Stimulated activated CD4-positive, alpha-beta T cell treated with anti-CD3 and anti-CD28 coated beads, Interleukin-15, amount 100 ng/mL, for 48 hours (primary cell): ENCODE measurements around the gene RRH.
"Not testable (repeated sequence)": the region's sequence is repeated elsewhere in the genome, so short reads cannot be mapped to it uniquely, and the experiment has no call there.

ENCODE experiments used
- DNase-seq, 2 donors: peaks; one replicate each; pipeline ENCODE4 v3.0.0-alpha.2; 2020; ENCODE audit warnings: low read depth in 2 of 2

RRH gene

DNA sequence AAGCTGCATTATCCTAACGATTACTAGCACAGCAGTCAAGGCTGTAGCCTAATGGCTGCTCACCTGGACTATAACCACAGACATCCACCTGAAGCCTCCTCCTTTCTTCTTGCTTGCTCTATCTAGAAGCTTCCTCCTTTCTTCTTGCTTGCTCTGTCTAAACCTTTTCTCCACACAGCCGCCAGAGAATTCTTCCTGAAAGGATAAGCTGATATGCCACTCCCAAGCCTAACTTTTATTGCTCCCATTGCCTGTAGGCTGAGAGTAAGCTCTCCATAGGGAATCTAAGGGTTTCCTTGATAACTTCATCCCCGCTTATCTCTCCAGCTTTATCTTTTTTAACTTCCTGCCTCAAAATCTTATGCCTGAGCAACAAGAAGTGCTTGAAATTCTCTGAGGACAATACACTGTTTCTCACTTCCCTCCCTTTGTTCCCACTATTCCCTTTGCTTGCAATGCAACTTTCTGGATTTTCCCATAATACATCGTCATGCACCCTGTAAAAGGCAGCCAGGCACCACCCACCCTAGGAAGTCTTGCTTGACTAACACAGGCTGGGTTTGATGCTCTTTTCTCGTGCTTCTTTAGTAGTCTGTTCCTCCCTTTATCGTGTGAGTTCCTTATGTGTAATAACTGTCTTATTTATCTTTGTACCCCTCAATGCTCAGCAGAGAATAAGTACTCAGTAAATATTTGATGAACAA lies 18.8 kb downstream of the RRH start:
- no peak for DNase-seq

DNA sequence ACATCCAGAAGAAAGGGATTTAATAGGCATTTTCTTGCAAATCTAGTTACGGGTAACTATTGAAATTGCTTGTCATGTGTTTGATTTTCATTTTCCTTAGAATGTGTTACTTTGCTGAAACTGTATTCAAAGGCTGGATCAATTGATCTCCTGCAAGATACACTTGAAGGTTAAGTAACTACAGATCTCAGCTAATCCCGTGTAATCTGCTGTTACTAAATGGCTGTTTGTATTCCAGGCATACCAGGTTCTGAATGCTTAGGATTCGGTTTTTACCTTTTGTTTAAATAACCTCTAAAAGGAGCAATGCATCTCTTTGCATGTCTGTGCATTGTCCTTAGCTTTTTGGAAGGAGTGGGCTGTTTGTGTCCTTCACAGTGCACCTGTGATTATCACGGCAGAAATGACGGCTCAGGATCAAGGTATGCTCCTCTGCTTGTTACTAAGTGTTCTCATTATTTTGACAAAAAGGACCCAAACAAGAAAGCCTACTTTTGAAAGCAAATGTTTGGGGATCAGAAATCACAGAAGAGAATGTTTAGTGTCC lies 20.2 kb downstream of the RRH start, which contains the start of gene LRIT3:
Gene LRIT3, plus strand, starts transcription at position 212 of the 547 bp plus-strand sequence. Its CDS starts 95 bp downstream, at position 307.
- DNase-seq: no peak

DNA sequence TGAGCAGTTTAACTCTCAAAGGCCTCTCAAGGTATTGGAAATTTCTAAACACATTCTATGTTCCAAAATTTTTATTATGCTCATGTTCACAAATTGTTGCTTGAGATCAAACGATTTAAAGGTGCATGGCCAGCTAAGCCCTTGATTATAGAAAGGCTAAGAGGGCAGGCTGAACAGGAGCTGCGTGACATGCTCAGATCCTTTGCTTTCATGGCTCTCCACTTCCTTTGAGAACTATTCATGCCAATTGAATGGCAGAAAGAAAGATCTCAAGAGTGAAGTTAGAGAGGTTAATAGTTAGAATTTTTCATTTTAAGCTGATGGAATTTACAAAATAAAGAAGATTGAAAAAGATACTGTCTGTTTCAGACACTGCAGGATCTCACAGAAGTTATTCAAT lies 20.7 kb downstream of the RRH start:
- no peak for DNase-seq

DNA sequence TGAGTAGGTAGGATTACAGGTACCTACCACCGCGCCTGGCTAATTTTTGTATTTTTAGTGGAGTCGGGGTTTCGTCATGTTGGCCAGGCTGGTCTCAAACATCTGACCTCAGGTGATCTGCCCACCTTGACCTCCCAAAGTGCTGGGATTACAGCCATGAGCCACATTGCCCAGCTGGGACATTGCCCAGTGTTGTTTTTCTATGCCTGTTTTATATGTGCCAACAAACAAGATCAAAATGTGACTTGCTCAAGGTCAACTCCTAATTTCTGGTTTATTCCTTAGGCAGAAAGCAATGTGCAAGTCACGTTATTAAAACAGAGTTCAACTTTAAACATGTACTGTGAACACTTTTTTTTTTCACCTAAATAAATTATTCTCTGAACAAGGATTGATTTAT lies 22.8 kb downstream of the RRH start:
- DNase-seq: no peak

DNA sequence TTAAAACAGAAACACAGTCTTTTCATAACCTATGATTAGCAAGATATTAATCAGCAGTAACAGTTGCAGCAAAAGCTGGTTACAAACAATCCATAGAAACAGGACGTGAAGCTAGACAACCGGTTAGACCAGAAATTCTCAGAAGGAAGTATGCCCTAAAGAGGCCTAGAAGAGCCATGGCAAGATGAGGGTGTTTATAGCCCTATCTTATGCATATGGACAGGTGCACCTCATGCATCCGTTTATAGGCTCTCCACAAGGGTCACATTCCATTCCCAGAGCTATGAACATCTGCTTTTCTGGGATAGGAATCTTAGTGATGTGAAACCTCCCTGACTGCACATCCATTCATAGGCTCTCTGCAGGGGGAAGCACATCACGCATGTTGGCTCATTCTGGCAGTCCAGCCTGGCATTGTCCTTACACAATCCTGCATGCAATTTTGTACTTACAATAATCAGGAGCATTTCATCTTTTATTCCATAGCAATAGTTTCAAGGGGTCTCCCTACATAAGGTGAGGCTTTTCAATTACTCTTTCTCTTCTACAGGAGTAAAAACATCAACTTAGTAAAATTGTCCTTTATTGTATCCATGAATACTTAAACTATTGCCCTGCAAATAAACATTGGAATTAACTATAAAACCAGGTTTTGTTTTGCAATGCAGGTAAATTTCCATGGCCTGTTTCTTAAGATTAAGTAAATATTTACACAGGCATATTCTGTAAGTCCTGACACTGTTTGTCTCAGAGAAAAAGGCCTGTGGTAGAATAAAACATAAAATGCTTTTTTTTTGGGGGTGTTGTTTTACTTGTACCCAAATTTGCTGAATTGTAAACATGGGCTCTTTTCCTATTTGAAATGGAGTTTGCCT lies 31.9 kb downstream of the RRH start:
- DNase-seq: not testable (repeated sequence)

DNA sequence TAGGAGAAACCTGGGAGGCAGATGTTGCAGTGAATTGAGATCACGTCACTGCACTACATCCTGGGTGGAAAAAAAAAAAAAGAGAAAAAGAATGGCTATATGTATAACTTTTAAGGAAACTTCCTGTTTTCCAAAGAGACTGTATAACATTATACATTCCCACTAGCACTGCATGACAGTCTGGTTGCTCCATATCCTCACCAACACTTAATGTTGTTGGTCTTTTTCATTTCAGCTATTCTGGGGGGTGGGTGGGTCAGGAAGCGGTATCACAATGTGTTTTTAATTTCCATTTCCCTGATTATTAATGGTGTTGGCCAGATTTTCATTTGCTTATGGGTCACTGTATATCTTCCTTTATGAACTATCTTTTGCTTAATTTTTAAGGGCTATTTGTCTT lies 33.5 kb downstream of the RRH start:
- no peak for DNase-seq

DNA sequence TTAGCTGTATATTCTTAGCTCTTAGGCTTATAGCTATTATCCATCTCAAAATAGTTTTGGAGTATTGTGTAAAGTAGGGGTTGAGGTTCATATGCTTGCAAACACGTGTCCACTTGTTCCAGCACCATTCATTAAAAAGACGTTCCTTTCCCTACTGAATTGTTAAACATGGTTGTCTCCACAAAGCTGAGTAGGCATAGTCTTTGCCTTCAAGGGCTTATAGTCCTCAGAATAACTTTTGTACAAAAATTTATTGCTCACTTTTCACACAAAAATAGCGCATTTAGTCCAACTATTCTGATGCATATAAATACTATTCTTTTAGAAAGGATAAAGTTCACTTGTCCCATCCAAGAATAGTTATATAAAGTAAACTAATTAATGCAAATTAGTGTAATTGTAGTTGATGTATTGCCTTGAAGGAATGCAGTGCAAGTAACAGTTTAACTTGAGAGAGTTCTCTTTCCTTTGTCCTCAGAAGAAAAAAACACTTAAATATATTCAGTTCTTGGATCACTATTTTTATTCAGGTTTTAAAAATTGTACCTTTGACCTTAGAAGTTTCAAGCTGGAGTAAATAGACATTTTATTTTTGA lies 34.2 kb downstream of the RRH start:
- DNase-seq: no peak

DNA sequence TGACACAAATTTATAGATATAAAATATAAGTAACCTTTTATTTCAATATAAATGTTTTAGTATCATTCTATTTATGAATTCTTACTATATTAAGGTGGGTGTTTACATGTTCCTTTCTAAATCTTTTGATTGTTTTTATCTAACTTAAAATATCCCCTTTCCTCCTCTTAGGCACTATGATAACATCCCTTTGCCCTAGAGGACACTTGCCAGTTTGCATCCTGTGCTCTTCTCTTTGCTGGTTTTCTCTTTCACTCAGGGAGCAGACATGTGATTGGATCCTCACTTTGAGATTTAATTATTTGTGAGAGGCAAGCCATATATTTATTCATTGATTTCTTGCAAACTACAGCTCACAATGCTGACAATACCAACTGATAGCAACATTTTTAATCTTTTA lies 36.4 kb downstream of the RRH start:
- no peak for DNase-seq

DNA sequence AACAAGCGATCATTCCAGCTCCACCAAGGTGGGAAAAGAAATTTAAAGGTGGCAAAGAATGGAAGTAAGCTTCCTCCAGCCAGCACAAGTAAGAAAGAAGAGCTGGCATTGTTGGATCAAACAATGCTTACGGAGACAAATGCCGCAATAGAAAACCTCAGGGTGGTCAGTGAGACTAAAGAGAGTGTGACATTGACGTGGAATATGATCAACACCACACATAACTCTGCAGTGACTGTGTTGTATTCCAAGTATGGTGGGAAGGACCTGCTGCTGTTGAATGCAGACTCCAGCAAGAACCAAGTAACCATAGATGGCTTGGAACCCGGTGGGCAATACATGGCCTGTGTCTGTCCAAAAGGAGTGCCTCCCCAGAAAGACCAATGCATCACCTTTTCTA lies 42.3 kb downstream of the RRH start:
- DNase-seq: no peak

DNA sequence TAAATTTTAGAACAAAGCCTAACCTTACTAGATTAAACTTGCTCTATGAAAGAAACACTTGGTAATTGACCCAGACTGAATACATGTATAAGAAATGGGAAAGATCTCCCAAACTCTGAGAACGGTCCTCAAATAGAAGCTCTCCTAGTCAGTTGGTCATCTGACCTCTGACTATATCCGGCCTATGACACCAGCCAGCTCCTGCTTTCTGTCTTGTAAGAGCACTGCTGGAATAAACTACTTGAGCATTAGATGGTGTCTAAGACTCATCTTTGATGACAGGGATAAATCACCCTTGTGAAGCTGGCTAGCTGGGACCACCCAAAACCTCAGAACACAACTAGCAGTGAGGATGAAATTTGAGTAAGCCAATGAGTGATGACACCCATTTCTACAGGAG lies 44.3 kb downstream of the RRH start:
- no peak for DNase-seq

DNA sequence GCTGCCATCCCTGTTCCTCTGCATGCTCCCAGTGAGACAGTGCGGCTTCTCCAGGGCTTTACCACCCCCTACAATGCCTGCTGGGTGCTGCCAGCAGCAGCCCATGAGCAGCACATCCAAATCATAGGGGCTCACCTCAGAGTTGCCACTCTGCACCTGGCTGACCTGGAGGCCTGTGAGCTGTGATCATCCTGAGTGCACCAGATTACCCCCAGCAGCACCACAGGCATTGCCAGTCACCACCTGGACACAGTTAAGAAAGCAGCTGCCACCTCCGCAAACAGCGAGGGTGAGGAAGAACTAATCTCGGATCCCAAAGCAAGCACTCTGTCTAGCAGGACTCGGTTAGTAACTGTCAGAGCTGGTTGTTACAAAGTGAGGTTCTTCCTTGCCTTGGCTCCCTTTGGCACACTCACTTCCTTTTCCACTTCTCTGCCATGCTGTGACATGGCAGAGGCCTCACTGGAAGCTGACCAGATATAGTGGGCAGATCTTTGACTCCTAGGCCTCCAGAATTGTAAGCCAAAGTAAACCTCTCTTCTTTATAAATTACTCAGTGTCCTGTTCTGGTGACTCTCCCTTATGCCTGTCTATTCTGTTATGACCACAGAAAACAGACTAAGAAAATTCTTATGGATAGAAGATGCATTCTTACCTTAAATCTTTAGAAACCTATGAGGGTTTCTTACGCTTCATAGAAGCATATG lies 45.3 kb downstream of the RRH start:
- DNase-seq: no peak

DNA sequence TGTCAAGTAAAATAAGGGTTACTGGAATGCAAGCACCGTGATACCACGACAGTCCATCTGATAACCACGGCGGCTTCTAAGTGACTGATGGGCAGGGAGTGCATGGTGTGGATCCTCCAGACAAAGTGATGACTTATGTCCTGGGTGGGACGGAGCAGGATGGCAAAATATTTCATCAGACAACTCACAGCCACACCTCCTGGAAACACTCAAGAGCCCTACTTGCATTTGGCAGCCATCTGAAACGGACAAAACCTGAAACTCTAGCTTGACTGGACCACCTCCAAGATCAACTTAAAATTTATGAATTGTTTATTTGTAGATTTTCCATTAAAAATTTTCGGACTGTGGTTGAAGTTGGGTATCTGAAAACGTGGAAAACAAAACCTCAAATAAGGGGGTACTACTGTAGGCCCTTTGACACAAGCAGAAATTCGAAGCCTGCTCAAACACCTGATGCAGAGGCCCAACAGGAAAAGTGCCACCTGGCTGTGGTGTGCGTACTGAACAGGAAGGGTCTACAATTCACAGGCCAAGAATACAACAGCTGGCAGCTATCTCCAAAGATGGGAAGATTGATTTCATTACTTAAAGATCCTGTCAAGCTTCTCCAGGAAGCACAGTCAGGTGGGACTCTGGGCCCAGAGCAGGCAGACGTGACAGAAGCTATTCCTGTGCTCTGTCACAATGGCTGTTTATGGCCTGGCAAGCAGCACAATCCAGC lies 46.2 kb downstream of the RRH start:
- no peak for DNase-seq

DNA sequence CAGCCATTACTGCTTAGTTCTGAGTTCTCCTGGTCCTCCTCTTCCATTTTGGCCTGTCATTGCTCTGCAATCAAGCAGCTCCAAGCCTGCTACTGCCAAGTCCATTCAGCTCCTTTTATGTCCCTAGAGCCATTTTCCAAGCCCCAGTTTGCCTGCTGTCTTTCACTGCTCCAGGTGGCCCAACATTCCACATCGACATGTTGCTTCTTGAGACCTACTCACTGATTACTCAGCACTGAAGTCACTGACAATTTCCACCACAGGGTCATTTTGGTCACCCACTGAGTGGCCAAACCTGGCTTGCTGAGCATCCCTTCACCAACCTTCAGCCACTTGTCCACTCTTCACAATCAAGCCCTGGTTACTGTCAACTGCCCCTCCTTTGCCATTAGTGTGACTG lies 47.3 kb downstream of the RRH start:
- DNase-seq: no peak

DNA sequence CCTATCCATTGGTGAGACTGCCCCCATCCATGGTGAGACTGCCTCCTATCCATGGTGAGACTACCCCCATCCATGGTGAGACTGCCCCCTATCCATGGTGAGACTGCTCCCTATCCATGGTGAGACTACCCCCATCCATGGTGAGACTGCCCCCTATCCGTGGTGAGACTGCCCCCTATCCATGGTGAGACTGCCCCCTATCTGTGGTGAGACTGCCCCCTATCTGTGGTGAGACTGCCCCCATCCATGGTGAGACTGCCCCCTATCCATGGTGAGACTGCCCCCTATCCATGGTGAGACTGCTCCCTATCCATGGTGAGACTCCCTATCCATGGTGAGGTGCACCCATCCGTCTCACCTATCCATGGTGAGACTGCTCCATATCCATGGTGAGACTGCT lies 47.8 kb downstream of the RRH start:
- not testable (repeated sequence) for DNase-seq

DNA sequence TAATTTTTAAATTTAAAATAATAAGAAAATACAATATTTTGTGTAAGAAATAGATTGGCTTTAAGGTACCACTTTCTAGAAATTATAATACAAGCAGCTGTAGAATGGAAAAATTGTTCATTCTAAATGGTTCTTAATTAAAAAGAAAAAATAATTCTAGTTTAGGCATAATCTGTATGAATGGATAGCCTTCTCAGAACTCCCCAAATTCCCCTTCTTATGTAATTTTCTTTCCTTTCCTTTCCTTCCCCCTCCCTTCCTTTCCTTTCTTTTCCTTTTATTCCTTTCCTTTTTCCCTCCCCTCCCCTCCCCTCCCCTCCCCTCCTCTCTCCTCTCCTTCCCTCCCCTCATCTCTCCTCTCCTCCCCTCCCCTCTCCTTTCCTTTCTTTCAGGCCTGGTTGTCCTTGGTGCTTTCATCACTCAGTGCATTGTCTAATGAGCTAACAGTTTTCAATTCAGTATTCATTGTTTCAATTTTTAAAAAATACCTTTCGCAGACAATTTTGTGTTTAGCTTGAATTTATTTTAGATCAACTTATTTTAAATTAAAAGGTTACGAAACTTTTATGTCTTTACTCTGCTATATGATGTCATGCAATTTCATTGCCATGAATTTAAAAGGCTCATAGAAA lies 49.0 kb downstream of the RRH start:
- DNase-seq: no peak

DNA sequence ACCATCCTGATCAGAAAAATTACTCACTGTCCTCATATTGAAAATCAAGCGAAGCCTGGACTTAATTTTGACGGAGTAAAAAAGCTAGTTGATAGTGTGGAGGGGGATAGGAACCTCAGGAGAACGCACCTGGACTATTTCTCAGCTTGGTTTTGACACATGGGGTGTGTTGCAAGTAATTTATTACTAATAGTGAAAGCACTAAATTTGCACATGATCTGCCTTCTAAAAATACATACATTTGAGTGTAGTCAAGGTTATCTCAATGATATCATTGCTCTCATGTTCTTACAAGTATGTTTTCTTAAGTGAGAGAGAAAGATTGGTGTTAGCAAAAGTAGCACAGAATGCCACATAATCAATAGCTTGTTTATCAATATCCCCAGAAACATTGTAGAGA lies 49.6 kb downstream of the RRH start:
- no peak for DNase-seq

DNA sequence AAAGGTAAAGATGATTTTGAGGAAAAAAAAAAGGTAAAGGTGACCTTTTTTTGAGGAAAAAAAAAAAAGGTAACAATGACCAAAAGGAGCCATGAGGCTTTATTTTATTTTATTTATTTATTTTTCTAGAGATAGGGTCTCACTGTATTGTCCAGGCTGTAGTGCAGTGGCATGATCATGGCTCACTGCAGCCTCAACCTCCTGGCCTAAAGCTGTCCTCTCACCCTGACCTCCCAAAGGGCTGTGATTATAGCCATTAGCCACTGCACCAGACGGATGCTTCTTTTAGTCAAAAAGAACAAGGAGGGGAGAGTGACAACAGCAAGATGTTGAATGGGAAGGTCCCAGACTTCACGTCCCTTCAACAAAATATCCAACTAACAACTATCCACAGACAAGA lies 50.6 kb downstream of the RRH start:
- no peak for DNase-seq

DNA sequence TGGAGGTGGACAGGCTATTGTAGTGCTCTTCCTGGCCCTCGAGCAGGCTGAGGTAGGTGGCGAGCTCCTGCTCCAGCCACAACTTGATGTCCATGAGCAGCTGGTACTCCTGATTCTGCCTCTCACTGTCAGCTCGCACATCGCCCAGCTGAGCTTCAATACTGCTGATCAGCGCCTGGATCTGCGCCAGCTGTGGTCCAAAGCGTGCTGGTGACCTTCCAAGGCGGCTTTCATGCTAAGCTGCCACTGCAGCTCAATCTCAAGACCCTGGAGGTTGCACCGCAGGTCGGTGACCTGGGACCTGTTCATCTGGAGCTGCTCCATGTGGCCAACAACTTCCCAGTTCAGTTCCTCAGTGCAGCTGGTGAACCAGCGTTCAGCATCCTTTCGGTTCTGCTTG lies 51.3 kb downstream of the RRH start:
- no peak for DNase-seq

DNA sequence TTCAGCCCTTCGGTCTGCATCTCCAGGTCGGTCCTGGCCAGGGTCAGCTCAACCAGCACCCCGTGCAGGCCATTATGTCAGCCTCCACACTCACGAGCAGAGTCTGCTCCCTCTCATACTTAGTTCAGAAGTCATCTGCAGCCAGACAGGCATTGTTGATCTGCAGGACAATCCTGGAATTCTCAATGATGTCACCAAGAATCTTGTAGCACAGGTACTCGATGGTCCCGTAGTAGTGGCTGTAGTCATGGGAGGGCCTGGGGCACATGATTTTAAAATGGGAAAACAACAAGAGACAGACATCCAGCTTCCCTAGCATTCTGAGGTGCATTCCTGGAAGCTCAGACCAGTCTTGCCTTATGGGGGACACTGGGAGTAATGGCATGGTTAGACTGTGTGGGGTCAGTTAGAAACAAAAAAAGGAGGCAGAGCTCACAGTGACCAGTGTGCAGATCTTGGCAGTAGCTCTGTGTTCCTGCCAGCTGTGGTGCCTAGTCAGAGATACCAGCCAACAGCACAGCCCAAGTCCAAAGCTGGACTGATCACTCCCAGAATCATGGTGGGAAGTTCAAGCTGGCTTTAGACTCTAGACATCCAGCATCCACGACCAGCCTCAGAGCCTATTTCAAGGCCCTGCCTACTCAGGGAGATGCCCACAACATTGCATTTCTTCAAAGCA lies 52.0 kb downstream of the RRH start:
- no peak for DNase-seq

DNA sequence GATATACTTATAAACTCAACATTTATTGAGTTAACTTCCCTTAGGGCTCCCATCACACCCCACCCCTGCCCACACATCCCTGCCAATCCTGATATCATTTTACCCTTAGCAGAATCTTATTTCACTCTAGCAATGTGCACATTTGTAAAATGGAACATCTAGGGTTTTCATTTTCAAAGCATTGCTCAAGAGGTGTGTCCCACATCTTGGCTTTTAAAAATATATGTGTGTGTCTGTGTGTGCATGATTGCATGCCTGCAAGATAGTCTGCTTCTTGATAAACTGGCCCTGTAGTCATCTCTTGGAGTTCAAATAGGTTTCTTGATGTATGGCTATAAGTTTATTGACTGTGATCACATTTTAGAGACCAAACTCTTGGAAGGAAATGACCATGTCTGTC lies 58.5 kb downstream of the RRH start:
- DNase-seq: no peak
